HT-29 (cell line): ENCODE results near the gene APOB. TPM values are rescaled to one million over a fixed set of nuclear protein-coding genes. Genes with fewer than 3 reads are reported as not detected.

Experiments used
- DNase-seq: peaks from one replicate; pipeline ENCODE4 v3.0.0-alpha.2; 2015; ENCODE audit warnings: low spot score
- total RNA-seq: library from RNA; depleted of rRNA; stranded (reverse); fragments of >200 nt; shearing (Covaris generic); gene quantifications from 2 replicates; pipeline ENCODE4 v1.2.3, GENCODE V29; 2014

APOB gene
- total RNA-seq, 1 experiment from 2014 or later: not detected

DNA sequence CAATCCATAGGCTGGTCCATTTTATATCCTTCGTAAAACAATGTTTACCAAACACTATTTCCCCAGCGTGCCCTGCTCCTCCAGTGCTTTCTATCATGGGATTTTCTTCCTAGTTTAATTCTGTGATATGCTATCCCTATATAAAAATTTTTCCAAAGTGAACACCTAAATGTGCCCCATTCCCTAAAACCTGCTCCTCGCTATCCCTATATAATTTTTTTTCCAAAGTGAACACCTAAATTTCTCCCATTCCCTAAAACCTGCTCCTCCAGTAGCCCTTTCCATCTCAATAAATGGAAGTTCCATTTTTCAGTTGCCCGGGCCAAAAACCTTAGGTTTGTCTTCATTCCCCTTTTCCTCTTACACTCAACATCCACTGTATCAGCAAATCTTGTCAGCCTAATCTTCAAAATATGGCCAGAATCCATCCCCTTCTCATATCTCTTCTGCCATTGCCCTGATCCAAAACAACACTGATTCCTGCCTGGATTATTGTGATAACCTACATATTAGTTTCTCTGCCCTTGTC is 26.1 kb downstream of the APOB start:
- DNase-seq: no peak

DNA sequence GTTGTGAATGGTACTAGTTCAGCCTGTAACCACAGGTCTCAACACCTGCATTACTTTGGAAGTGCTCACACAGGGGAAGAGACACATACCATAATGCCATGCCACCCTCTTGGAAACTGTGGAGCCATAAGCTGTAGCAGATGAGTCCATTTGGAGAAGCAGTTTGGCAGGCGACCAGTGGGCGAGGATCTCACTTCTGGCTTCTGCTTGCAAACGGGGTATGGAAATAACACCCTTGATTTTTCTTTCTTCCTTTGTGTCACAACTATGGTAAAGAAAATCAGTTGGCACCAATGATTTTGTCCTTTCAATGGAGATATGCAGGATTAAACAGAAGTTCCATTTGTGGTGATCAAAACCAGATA is 28.6 kb downstream of the APOB start:
- no peak for DNase-seq

DNA sequence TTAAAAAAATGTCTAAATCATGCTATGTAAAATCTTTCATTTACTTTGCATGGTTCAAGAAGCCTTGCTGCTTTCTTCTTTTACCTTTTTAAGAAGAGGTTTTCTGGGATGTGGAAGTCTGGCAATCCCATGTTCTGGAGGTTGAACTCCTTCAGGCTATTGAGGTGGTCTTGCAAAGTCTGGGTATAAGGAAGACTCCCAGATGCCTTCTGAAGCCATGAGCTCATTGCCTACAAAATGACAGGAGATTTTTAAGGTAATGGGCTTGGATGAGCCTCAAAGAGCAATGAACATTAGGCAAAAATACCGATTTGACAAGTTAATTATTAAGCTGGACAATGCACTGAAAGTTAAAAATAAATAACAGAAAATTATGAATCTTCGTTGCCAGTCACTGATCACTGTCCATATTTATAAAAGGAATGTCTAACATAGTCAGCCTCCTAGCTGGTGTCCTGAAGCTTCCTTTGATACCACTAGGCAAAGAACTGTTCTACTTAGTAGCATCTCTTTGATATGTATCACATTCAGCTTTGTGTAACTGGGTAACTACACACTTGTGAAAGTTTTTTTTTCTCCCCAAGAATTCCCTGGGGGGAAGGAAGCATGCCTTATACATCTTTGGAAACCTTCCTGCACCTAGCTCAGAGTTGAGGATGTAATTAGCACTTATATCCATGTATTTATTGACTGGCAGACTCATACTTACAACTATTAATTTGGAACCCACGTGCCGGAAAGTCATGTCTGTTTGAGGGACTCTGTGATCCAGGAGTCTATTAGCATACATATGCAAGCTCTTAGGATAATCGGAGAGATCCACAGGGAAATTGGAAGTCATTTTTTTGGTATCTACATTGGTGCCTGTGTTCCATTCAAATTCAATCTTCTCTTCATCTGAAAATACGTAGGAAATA is 29.3 kb downstream of the APOB start:
- DNase-seq: no peak

DNA sequence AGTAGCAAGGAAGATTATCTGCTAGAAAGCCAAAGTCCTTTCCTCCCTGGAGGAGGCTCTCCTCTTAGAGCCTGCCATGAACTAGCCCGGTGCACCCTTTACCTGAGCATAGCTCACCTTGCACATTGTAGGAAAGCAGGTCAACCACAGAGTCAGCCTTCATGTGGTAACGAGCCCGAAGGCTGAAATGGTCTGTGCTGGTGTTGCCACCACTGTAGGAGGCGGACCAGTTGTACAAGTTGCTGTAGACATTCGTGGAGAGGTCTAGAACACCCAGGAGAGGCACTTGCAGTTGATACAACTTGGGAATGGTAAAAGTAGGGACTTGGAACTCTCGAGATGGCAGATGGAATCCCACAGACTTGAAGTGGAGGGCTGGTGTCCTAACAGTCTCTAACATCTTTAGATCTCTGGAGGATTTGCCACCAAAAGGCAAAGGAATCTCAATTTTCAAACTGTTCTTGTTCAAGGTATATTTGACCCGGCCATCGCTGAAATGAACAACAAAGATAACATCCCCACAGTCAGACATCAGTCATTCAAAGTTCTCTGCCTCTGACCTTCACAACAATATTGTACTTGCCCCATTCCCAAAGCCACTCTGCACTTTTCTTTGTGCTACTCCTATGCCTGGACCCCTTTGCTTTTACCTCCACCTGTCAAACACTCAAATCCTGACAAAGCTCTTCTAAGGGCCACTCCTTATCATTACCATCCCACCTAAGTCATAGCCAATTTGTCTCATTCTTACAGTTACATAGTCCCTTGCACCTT is 30.6 kb downstream of the APOB start:
- DNase-seq: no peak

- DNase-seq: no peak
These were observed 31.3 kb downstream of the APOB start for GRCh38 chr2:21012557-21012937.

DNA sequence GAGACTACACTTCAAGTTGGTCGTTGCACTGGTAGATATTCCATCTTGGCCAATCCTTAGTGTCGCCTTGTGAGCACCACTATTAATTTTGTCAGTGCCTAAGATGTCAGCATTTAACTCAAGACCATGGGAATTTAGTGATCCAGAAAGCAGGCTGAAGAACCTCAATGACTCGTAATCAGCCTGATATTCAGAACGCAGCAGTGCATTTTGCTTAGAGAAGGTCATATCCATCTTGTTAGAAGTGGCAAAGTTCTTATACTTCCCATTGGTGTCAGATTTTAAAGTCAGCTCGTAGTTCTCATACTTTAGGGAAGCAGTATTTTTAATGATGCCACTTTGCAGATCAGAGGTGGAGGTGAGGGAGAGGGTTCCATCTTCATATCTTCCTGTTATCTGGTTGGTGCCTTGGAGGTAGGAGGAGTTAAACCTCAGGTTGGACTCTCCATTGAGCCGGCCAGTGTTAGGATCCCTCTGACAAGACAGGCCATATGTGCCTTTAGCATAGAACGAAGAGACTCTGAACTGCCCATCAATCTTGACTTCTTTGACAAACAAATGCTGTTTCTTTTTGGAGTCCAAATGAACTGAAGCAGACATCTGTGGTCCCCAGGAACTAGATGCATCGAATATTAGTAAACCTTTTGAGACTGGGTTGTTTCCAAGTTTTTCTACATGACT is 31.9 kb downstream of the APOB start:
- no peak for DNase-seq

DNA sequence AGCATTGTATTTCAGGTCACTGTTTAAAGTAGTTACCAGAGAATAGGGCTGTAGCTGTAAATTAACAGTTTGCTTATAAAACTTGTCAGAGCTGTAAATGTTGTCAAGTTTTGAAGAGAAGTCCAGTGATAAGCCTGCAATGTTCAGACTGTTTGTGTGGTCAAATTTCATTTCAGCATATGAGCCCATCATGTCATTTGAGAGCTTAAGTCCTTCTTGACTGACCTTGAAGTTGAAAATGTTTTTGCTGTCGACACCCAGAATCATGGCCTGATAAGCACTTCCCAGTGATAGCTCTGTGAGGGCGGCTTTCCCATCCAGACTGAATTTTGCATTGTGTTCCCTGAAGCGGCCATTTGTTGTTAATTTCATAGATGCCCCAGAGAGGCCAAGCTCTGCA is 32.4 kb downstream of the APOB start:
- DNase-seq: no peak

GRCh38 chr2:21010813-21011439 is 32.9 kb downstream of the APOB start:
- no peak for DNase-seq

GRCh38 chr2:21009662-21010225 is 34.1 kb downstream of the APOB start:
- DNase-seq: no peak

GRCh38 chr2:21008790-21009661 is 34.8 kb downstream of the APOB start:
- no peak for DNase-seq

GRCh38 chr2:21008014-21008789 is 35.7 kb downstream of the APOB start:
- DNase-seq: no peak

DNA sequence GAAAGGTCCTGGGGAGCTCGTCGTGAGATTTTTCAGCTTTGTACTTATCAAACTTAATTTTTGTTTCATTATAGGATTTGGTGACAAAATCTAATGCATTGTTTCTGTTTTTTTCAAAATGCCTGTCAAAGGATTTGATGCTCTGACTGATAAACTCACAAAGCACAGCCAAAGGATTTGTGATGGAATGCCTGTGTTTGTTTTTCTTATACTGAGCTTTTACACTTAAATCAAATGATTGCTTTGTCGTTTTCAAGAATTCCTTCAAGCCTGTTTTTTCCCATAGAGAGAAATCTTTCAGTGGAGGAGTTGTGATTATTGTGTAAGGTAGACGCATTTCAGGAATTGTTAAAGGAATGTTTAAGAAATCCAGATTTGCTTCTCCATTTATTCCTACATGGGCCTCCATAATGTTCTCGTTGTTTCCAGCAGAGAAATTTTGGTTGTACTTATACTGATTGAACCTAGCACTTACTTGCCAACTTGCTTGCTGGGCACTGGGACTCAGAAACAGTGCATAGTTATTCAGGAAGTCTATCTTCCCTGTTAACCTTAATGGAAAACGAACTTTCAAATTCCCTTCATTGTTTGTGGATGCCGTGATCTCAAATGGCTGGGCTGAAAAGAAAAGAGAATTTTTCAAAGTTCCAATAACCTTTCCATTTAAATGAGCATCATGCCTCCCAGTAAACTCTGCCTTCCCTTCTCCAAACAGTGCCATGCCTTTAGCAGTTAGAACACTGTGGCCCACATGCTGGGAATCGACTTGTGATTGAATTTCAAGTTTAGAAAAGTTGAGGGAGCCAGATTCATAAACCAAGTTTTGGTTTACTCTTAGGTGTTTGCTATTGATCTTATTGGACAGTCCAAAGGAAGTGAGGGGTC is 36.5 kb downstream of the APOB start:
- no peak for DNase-seq

DNA sequence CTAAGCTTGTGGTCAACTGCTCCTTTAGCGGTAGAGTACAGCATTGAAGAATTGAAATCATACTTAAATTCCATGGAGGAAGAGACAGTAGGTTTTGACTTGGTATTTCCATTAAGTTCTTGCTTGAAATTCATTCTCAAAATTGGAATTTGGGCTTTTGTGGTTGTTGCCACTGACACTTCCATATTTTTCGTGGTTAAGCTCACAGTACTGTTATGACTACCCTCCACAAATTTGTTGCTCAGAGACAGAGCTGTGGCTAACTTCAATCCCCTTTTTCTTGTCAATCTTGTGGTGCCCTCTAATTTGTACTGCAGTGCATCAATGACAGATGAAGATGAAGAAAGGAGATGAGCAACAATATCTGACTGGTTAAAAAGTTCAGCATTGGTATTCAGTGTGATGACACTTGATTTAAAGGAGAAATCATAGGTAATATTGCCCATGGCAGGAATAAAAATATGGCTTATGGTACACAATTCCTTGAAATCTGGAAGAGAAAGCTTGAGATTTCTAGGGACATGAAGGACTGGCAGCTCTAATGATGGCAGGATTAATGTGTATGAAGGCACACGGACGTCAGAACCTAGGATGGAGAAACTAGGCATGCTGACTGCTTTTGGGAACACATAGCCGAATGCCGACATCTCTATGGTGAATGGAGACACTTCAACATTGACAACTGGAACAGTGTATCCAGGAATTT is 37.3 kb downstream of the APOB start:
- no peak for DNase-seq

DNA sequence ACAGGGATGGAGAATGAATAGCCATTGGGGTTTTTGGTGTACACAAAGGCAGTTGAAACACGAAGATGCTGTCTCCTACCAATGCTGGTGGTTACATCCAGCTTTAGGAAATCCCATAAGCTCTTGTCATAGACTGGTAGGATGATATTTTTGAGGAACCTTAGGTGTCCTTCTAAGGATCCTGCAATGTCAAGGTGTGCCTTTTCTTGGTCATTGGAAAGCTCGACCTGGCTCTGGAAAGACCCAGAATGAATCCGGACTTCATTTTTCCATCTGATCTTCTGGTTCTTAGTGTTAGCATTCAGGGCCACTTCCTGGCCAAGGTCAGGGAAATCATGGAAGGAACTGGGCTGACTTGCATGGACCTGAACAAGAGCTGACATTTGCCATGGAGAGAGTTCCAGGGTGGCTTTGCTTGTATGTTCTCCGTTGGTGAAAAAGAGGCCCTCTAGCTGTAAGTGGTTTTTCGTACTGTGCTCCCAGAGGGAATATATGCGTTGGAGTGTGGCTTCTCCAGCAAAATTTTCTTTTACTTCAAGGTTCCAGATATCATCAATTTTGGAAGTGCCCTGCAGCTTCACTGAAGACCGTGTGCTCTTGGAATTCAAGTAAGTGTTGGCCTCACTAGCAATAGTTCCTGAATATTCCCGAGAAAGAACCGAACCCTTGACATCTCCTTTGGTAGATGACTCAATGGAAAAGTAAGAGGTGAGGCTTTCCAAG is 38.0 kb downstream of the APOB start:
- no peak for DNase-seq

GRCh38 chr2:21005111-21005699 is 38.7 kb downstream of the APOB start:
- no peak for DNase-seq

DNA sequence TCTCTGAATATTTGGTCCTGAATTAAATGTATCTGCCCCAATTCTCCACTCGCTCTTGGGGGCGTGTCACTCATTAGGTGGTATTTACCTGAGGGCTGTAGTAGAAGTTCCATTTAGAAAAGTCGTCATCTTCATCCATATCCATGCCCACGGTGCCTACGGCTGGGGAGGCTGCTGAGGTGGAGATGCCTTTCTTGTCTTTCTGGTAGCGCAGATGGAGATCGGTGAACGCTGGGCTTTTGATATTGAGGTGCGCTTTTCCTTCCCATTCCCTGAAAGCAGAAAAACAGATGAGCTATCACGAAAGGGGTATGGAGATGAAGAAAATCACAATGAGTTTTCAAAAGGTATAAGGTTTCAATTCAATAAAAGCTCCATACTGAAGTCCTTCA is 39.7 kb downstream of the APOB start:
- DNase-seq: no peak
